ENCODE data around the gene NEUROG1. TPM values are rescaled to one million over a fixed set of nuclear protein-coding genes. Genes with fewer than 3 reads are reported as not detected.

The NEUROG1 gene
- total RNA-seq, 2 donors from 2014 or later, result not detected

- H3K4me1 ChIP-seq (replicated peaks), result no peaks in the 10 kb centered on the region
- H3K27me3 ChIP-seq (replicated peaks; ENCODE audit: insufficient read depth), result no peaks in the 10 kb centered on the region
- H3K9me3 ChIP-seq, result no peaks in the 10 kb centered on the region
- no peak for DNase-seq (ENCODE audit: low spot score)
- TF ChIP-seq CTCF (IDR thresholded peaks at IDR 0.05) (no peak), POLR2AphosphoS5 (IDR thresholded peaks at IDR 0.05) (no peak), POLR2A (IDR thresholded peaks at IDR 0.05) (no peak)
- H3K4me3 ChIP-seq, result no peak overlapping the region
- intact Hi-C loops (cut with DNase I), result loop anchor here (10.0 kb wide), 1 partner anchor 647 kb away; no protein-coding TSS in a partner anchor
- no peaks in the 10 kb centered on the region for H3K36me3 ChIP-seq
- WGBS, result 84% methylated on average over 6 of the region's 6 CpGs
- no peak overlapping the region for H3K27ac ChIP-seq
Observed at GRCh38 chr5:135568246-135568645, 32.5 kb upstream of the NEUROG1 start.

GRCh38 chr5:135567661-135568060 is 31.9 kb upstream of the NEUROG1 start:
- WGBS, result 79% methylated on average over 4 of the region's 4 CpGs
- H3K4me3 ChIP-seq, result no peak overlapping the region
- no peak for DNase-seq (ENCODE audit: low spot score)

GRCh38 chr5:135566422-135567400 is 30.9 kb upstream of the NEUROG1 start:
- H3K4me3 ChIP-seq, result no peak overlapping the region
- TF ChIP-seq POLR2AphosphoS5 (IDR thresholded peaks at IDR 0.05) (no peak), POLR2A (IDR thresholded peaks at IDR 0.05) (no peak), CTCF (IDR thresholded peaks at IDR 0.05) (no peak)
- DNase-seq (ENCODE audit: low spot score), result no peak
- H3K27ac ChIP-seq, result no peak overlapping the region
- H3K27me3 ChIP-seq (replicated peaks; ENCODE audit: insufficient read depth), result no peaks in the 10 kb centered on the region
- H3K4me1 ChIP-seq (replicated peaks), result no peaks in the 10 kb centered on the region
- intact Hi-C loops (cut with DNase I), result loop anchor here (10.0 kb wide), 1 partner anchor 648 kb away; no protein-coding TSS in a partner anchor
- H3K9me3 ChIP-seq, result no peaks in the 10 kb centered on the region
- 89% methylated on average over 16 of the region's 16 CpGs for WGBS
- no peaks in the 10 kb centered on the region for H3K36me3 ChIP-seq

More at GRCh38 chr5:135567661-135568060, 31.9 kb upstream of the NEUROG1 start:
- intact Hi-C loops (cut with DNase I), result loop anchor here (10.0 kb wide), 1 partner anchor 647 kb away; no protein-coding TSS in a partner anchor
- Histone ChIP-seq H3K27ac (no peak overlapping the region), H3K4me1 (replicated peaks) (no peaks in the 10 kb centered on the region), H3K27me3 (replicated peaks; ENCODE audit: insufficient read depth) (no peaks in the 10 kb centered on the region), H3K9me3 (no peaks in the 10 kb centered on the region), H3K36me3 (no peaks in the 10 kb centered on the region)
- TF ChIP-seq CTCF (IDR thresholded peaks at IDR 0.05) (no peak), POLR2AphosphoS5 (IDR thresholded peaks at IDR 0.05) (no peak), POLR2A (IDR thresholded peaks at IDR 0.05) (no peak)

- intact Hi-C loops (cut with DNase I), result loop anchor here (10.0 kb wide), 1 partner anchor 649 kb away; no protein-coding TSS in a partner anchor
- TF ChIP-seq POLR2AphosphoS5 (IDR thresholded peaks at IDR 0.05) (no peak), CTCF (IDR thresholded peaks at IDR 0.05) (peak in 3 of 4 experiments; percentile 49 to 73 (median 60)), POLR2A (IDR thresholded peaks at IDR 0.05) (no peak)
- peak; percentile 47 for DNase-seq (ENCODE audit: low spot score)
- Histone ChIP-seq H3K4me1 (replicated peaks) (no peaks in the 10 kb centered on the region), H3K4me3 (no peak overlapping the region), H3K27ac (no peak overlapping the region), H3K36me3 (no peaks in the 10 kb centered on the region), H3K9me3 (no peaks in the 10 kb centered on the region), H3K27me3 (replicated peaks; ENCODE audit: insufficient read depth) (no peaks in the 10 kb centered on the region)
- WGBS, result 39% methylated on average over 16 of the region's 16 CpGs
Observed at GRCh38 chr5:135565725-135566421, 30.1 kb upstream of the NEUROG1 start.
